B cell (primary cell): Measurements from ENCODE around the gene ORM1. TPM values are rescaled to one million over a fixed set of nuclear protein-coding genes. Genes with fewer than 3 reads are reported as not detected.
"Not testable (repeated sequence)": the region's sequence is repeated elsewhere in the genome, so short reads cannot be mapped to it uniquely, and the experiment has no call there.

Experiments used
- ATAC-seq: fragments of 200-7000 bp; cut with Tn5 transposase; one replicate; pipeline ENCODE4 v1.10.0; 2021; ENCODE audit warnings: low read depth, mild to moderate bottlenecking, moderate number of reproducible peaks, moderate library complexity
- CTCF ChIA-PET: fragments of 350-600 bp; sonication (Branson Sonifier 250); formaldehyde crosslinking; loops from one replicate; lab custom pipeline; 2021; ENCODE audit warnings: antibody characterized with exemption, inconsistent platforms; lab: Charles Lee
- POLR2A ChIA-PET: fragments of 350-600 bp; sonication (Branson Sonifier 250); formaldehyde crosslinking; loops from one replicate; lab custom pipeline; 2021; ENCODE audit warnings: antibody characterized with exemption; lab: Charles Lee
- DNase-seq: peaks from one replicate; pipeline ENCODE4 v3.0.0; 2013
- H2AFZ ChIP-seq: 2 replicates; pipeline ENCODE4 v1.6.1; 2012; ENCODE audit warnings: mild to moderate bottlenecking, low read depth, low read length; ENCODE audit not compliant: insufficient read depth, poor library complexity, severe bottlenecking
- H3K27ac ChIP-seq, 2 donors: 1 replicate in 1 of 2; 2 replicates in 1 of 2; pipeline ENCODE4 v1.5.1; 2012 to 2013; ENCODE audit warnings: low read length in 2 of 2, mild to moderate bottlenecking in 2 of 2, moderate library complexity in 1 of 2
- H3K27me3 ChIP-seq, 4 experiments: fragments of 200-600 bp in 1 of 4; sonication (generic) in 1 of 4; replicated peaks in 1 of 4; 1 replicate in 2 of 4; 2 replicates in 2 of 4; pipeline versions ENCODE4 v1.6.1 to v1.7.0; 2013 to 2016; ENCODE audit warnings: low read length in 3 of 4, mild to moderate bottlenecking in 2 of 4, mixed read lengths in 1 of 4, moderate library complexity in 1 of 4; ENCODE audit not compliant: insufficient read depth in 4 of 4, control insufficient read depth in 3 of 4; ENCODE audit errors: control extremely low read depth in 1 of 4
- H3K36me3 ChIP-seq, 2 experiments: replicated peaks in 1 of 2; 1 replicate in 1 of 2; 2 replicates in 1 of 2; pipeline versions ENCODE4 v1.6.1 to v1.7.1; 2013; ENCODE audit warnings: low read length in 1 of 2; ENCODE audit not compliant: insufficient read depth in 2 of 2, control insufficient read depth in 1 of 2; ENCODE audit errors: control extremely low read depth in 1 of 2, extremely low read depth in 1 of 2
- H3K4me1 ChIP-seq, 2 donors: fragments of 200-600 bp in 1 of 2; sonication (generic) in 1 of 2; 1 replicate in 1 of 2; 2 replicates in 1 of 2; pipeline versions ENCODE4 v1.5.1 to v1.6.1; 2013 to 2017; ENCODE audit warnings: low read length in 2 of 2; ENCODE audit not compliant: control insufficient read depth in 2 of 2, insufficient read depth in 2 of 2
- H3K4me2 ChIP-seq: replicated peaks from 2 replicates; pipeline ENCODE3; 2012; ENCODE audit warnings: mild to moderate bottlenecking, low read depth, low read length; ENCODE audit not compliant: poor library complexity, severe bottlenecking
- H3K4me3 ChIP-seq, 5 experiments: fragments of 200-600 bp in 1 of 5; sonication (generic) in 1 of 5; 1 replicate in 3 of 5; 2 replicates in 2 of 5; pipeline versions ENCODE4 v1.5.1 to v1.7.0; 2011 to 2016; ENCODE audit warnings: low read length in 4 of 5, mild to moderate bottlenecking in 4 of 5, low read depth in 2 of 5, control low read depth in 1 of 5, moderate library complexity in 1 of 5; ENCODE audit not compliant: insufficient read depth in 1 of 5; ENCODE audit errors: control extremely low read depth in 1 of 5, extremely low read depth in 1 of 5
- H3K79me2 ChIP-seq: fragments of 200-600 bp; sonication (generic); one replicate; pipeline ENCODE4 v1.6.0; 2016; ENCODE audit warnings: low read length; ENCODE audit not compliant: control insufficient read depth, insufficient read depth
- H3K9ac ChIP-seq: fragments of 200-600 bp; sonication (generic); 2 replicates; pipeline ENCODE4 v1.6.1; 2017; ENCODE audit warnings: mild to moderate bottlenecking, low read length, moderate library complexity
- H3K9me3 ChIP-seq, 3 donors: one replicate each; pipeline versions ENCODE4 v1.6.1 to v1.7.1; 2013; ENCODE audit warnings: low read length in 2 of 3; ENCODE audit not compliant: control insufficient read depth in 2 of 3, insufficient read depth in 1 of 3; ENCODE audit errors: control extremely low read depth in 1 of 3
- H4K20me1 ChIP-seq: 2 replicates; pipeline ENCODE4 v1.6.0; 2012; ENCODE audit warnings: mild to moderate bottlenecking, low read length; ENCODE audit not compliant: insufficient read depth, control insufficient read depth, poor library complexity, severe bottlenecking
- H3K27ac Mint-ChIP-seq: one replicate; pipeline ENCODE4 v1.8.0; 2021; ENCODE audit warnings: mixed read lengths
- H3K27me3 Mint-ChIP-seq: one replicate; pipeline ENCODE4 v1.8.0; 2021; ENCODE audit warnings: mixed read lengths
- H3K4me1 Mint-ChIP-seq: one replicate; pipeline ENCODE4 v1.8.0; 2021; ENCODE audit warnings: mixed read lengths
- H3K4me3 Mint-ChIP-seq: one replicate; pipeline ENCODE4 v1.8.0; 2021; ENCODE audit warnings: mixed read lengths
- H3K9me3 Mint-ChIP-seq: one replicate; pipeline ENCODE4 v1.8.0; 2022; ENCODE audit warnings: mixed read lengths; ENCODE audit not compliant: insufficient read depth
- EZH2 ChIP-seq: IDR thresholded peaks from 2 replicates; pipeline ENCODE4 v1.6.1; 2012; ENCODE audit warnings: borderline replicate concordance, low read depth, mild to moderate bottlenecking, moderate library complexity, low read length; ENCODE audit not compliant: insufficient read depth, poor library complexity, severe bottlenecking
- WGBS: methylation state at CpG from one replicate; pipeline ENCODE4 v1.1.5; 2013; ENCODE audit warnings: missing lambda C conversion rate; ENCODE audit not compliant: insufficient coverage; 5-methylcytosine and 5-hydroxymethylcytosine counted together
- intact Hi-C: fragments of 100-400 bp; cut with micrococcal nuclease; formaldehyde crosslinking; loops from one replicate; pipeline ENCODE4 v1.10.0; 2022
- polyA minus RNA-seq: library from RNA; depleted of rRNA, polyadenylated mRNA; stranded (reverse); fragments of >200 nt; gene quantifications from 2 replicates; pipeline ENCODE4 v1.2.3, GENCODE V29; 2012
- polyA plus RNA-seq: library from polyadenylated mRNA; depleted of rRNA; stranded (reverse); fragments of >200 nt; gene quantifications from 2 replicates; pipeline ENCODE4 v1.2.3, GENCODE V29; 2012
- total RNA-seq, 2 donors: library from RNA; stranded (reverse); fragments of 120-200 nt in 1 of 2; gene quantifications; 1 replicate in 1 of 2; 2 replicates in 1 of 2; pipeline versions ENCODE4 v1.2.3 to v1.2.4, GENCODE V29; 2013 to 2022
- TF ChIP-seq, protein P1 (sequence below): fragments of 200-600 bp; IDR thresholded peaks from one replicate; pipeline ENCODE4 v1.8.0; 2022; ENCODE audit warnings: antibody characterized with exemption, mild to moderate bottlenecking

ORM1 gene
- total RNA-seq: not detected in 2 replicates
- total RNA-seq (2013): not detected
- polyA plus RNA-seq: 0.13 TPM in 1 of 2 replicates, not detected in the other
- not detected in 2 replicates for polyA minus RNA-seq

DNA sequence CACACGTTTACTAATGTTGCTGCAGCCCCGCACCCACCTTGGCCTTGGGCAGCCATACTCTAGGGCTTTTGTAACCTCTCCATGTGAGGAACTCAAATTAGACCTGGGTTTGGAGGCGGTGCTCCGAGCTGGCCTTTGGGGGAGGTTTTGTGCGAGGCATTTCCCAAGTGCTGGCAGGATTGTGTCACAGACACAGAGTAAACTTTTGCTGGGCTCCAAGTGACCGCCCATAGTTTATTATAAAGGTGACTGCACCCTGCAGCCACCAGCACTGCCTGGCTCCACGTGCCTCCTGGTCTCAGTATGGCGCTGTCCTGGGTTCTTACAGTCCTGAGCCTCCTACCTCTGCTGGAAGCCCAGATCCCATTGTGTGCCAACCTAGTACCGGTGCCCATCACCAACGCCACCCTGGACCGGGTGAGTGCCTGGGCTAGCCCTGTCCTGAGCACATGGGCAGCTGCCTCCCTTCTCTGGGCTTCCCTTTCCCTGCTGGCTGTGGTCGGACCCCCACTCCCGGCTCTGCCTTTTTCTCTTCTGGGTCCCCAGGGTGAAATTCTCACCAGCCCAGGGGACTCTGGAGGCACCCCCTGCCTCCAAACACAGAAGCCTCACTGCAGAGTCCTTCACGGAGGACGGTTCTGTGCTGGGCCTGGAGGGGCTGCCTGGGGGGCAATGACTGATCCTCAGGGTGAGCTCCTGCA lies at the start of gene ORM1:
Gene ORM1 (plus strand): TSS at position 268 of the 701 bp plus-strand sequence. CDS start 36 bp downstream, at position 304.
- H3K4me3 ChIP-seq, CTCF ChIA-PET, H3K27ac Mint-ChIP-seq, intact Hi-C loops, ATAC-seq, H3K27me3 Mint-ChIP-seq, H2AFZ ChIP-seq, DNase-seq, H3K4me2 ChIP-seq, H3K79me2 ChIP-seq, H3K9me3 ChIP-seq, H3K9ac ChIP-seq, H3K36me3 ChIP-seq, H3K27ac ChIP-seq, H4K20me1 ChIP-seq, POLR2A ChIA-PET, H3K4me1 ChIP-seq, H3K9me3 Mint-ChIP-seq, H3K4me1 Mint-ChIP-seq, H3K27me3 ChIP-seq, H3K4me3 Mint-ChIP-seq: not testable (repeated sequence)
- no CpG with 5 or more reads among the region's 15 CpGs for WGBS

DNA sequence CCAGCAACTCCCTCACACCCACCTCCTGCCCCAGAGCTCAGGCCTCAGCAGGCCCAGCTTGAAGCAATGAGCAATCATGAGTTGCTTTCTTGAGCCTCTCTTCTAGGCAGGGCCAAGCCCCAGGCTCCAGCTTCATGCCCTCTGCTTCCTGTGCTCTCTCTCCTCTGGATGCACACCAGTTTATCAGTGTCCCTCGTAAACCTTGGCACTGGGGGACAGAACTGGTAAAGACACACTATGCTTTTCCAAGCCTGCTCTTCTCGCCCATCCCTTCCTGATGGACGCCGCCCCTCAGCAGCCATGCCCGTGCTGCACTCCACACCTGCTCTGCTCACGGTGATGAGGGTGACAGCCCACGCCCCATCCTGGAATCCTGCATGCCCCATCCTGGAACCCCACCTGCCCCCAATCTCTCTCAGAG lies 49.4 kb upstream of the ORM1 start:
- Histone ChIP-seq H3K27me3 (no peaks in the 10 kb centered on the region), H3K4me2 (no peak overlapping the region), H3K36me3 (no peaks in the 10 kb centered on the region), H3K4me1 (no peaks in the 10 kb centered on the region), H2AFZ (no peak overlapping the region), H4K20me1 (no peaks in the 10 kb centered on the region), H3K27ac (no peak overlapping the region), H3K79me2 (no peaks in the 10 kb centered on the region), H3K9me3 (no peaks in the 10 kb centered on the region), H3K4me3 (no peak overlapping the region), H3K9ac (no peak overlapping the region)
- 94% methylated on average over 7 of the region's 7 CpGs for WGBS
- CTCF ChIA-PET: interaction anchor here (0.7 kb wide), 1 partner anchor 10 kb away, joined by 4 read pairs; no protein-coding TSS in a partner anchor
- intact Hi-C loops: no loop called here
- no peaks in the 10 kb centered on the region for H3K9me3 Mint-ChIP-seq
- no peak overlapping the region for H3K27ac Mint-ChIP-seq
- TF ChIP-seq, protein P1, sequence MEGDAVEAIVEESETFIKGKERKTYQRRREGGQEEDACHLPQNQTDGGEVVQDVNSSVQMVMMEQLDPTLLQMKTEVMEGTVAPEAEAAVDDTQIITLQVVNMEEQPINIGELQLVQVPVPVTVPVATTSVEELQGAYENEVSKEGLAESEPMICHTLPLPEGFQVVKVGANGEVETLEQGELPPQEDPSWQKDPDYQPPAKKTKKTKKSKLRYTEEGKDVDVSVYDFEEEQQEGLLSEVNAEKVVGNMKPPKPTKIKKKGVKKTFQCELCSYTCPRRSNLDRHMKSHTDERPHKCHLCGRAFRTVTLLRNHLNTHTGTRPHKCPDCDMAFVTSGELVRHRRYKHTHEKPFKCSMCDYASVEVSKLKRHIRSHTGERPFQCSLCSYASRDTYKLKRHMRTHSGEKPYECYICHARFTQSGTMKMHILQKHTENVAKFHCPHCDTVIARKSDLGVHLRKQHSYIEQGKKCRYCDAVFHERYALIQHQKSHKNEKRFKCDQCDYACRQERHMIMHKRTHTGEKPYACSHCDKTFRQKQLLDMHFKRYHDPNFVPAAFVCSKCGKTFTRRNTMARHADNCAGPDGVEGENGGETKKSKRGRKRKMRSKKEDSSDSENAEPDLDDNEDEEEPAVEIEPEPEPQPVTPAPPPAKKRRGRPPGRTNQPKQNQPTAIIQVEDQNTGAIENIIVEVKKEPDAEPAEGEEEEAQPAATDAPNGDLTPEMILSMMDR: no peak
- TF ChIP-seq EZH2: no peak
- ATAC-seq (no peak), DNase-seq (no peak)
- peaks cover 16% of the 10 kb centered on the region for H3K27me3 Mint-ChIP-seq
- no peak overlapping the region for H3K4me3 Mint-ChIP-seq
- no peaks in the 10 kb centered on the region for H3K4me1 Mint-ChIP-seq
- POLR2A ChIA-PET: no interaction called here
